HEK293 (cell line): ENCODE measurements around the gene STK16.

Experiments used
- CTCF ChIA-PET: fragments of 350-600 bp; formaldehyde crosslinking; extraction: SDS; loops from one replicate; lab custom pipeline; 2021; ENCODE audit warnings: antibody characterized with exemption; lab: Yijun Ruan, JAX
- POLR2A ChIA-PET: fragments of 300-600 bp; formaldehyde crosslinking; extraction: SDS; loops from one replicate; lab custom pipeline; 2020; ENCODE audit warnings: antibody characterized with exemption, inconsistent platforms; lab: Yijun Ruan, JAX
- H3K27ac ChIP-seq: fragments of 200-500 bp; sonication (Bioruptor generic); 2 replicates; pipeline ENCODE4 v1.5.1; 2014; ENCODE audit warnings: low read depth, low read length, control low read depth, inconsistent platforms; ENCODE audit errors: extremely low read depth
- H3K36me3 ChIP-seq, 2 experiments: fragments of 200-500 bp in 1 of 2; sonication (Bioruptor generic) in 1 of 2; 1 replicate in 1 of 2; 2 replicates in 1 of 2; pipeline ENCODE4 v1.5.1; 2014 to 2017; ENCODE audit warnings: inconsistent platforms in 2 of 2, low read length in 2 of 2; ENCODE audit not compliant: control insufficient read depth in 2 of 2, insufficient read depth in 1 of 2
- H3K4me1 ChIP-seq: fragments of 200-500 bp; sonication (Bioruptor generic); 2 replicates; pipeline ENCODE4 v1.5.1; 2014; ENCODE audit warnings: mild to moderate bottlenecking, low read length, inconsistent platforms; ENCODE audit not compliant: control insufficient read depth, insufficient read depth
- H3K4me3 ChIP-seq: 2 replicates; pipeline ENCODE4 v1.5.1; 2011; ENCODE audit warnings: low read depth, mild to moderate bottlenecking, control low read depth, low read length, moderate library complexity
- H3K9me3 ChIP-seq: fragments of 200-500 bp; sonication (Bioruptor generic); 2 replicates; pipeline ENCODE4 v1.5.1; 2014; ENCODE audit warnings: low read depth, low read length, inconsistent platforms; ENCODE audit not compliant: control insufficient read depth, insufficient read depth
- GLIS2 ChIP-seq: fragments of 450-650 bp; formaldehyde crosslinking; IDR thresholded peaks from 2 replicates; pipeline ENCODE4 v1.5.1; 2016; ENCODE audit warnings: missing biosample characterization, missing genetic modification characterization
- IKZF3 ChIP-seq: fragments of 450-650 bp; IDR thresholded peaks from 2 replicates; pipeline ENCODE4 v1.5.0; 2018; ENCODE audit warnings: missing biosample characterization, mild to moderate bottlenecking, missing genetic modification characterization, moderate library complexity
- KLF8 ChIP-seq: fragments of 450-650 bp; formaldehyde crosslinking; IDR thresholded peaks from 2 replicates; pipeline ENCODE4 v1.5.1; 2016; ENCODE audit warnings: missing biosample characterization, missing genetic modification characterization
- MZF1 ChIP-seq: fragments of 450-650 bp; formaldehyde crosslinking; IDR thresholded peaks from 2 replicates; pipeline ENCODE4 v1.5.1; 2017; ENCODE audit warnings: missing biosample characterization, missing genetic modification characterization, borderline replicate concordance
- SCRT2 ChIP-seq: fragments of 450-650 bp; formaldehyde crosslinking; IDR thresholded peaks from 2 replicates; pipeline ENCODE4 v1.5.1; 2016; ENCODE audit warnings: missing biosample characterization, missing genetic modification characterization
- ZBTB21 ChIP-seq: fragments of 450-650 bp; formaldehyde crosslinking; IDR thresholded peaks from 2 replicates; pipeline ENCODE4 v1.5.1; 2017; ENCODE audit warnings: missing biosample characterization, missing genetic modification characterization
- ZFP41 ChIP-seq: fragments of 450-650 bp; formaldehyde crosslinking; IDR thresholded peaks from 2 replicates; pipeline ENCODE4 v1.5.1; 2016; ENCODE audit warnings: missing biosample characterization, missing genetic modification characterization, borderline replicate concordance
- ZNF10 ChIP-seq: fragments of 450-650 bp; formaldehyde crosslinking; IDR thresholded peaks from 2 replicates; pipeline ENCODE4 v1.5.1; 2017; ENCODE audit warnings: missing biosample characterization, missing genetic modification characterization
- ZNF132 ChIP-seq: fragments of 450-650 bp; formaldehyde crosslinking; IDR thresholded peaks from 2 replicates; pipeline ENCODE4 v1.5.1; 2017; ENCODE audit warnings: missing biosample characterization, missing genetic modification characterization, borderline replicate concordance
- ZNF23 ChIP-seq: fragments of 450-650 bp; formaldehyde crosslinking; IDR thresholded peaks from 2 replicates; pipeline ENCODE4 v1.5.1; 2016; ENCODE audit warnings: missing biosample characterization, missing genetic modification characterization, borderline replicate concordance
- ZNF239 ChIP-seq: fragments of 450-650 bp; formaldehyde crosslinking; IDR thresholded peaks from 2 replicates; pipeline ENCODE4 v1.5.1; 2016; ENCODE audit warnings: missing biosample characterization, missing genetic modification characterization
- ZNF266 ChIP-seq: fragments of 450-650 bp; formaldehyde crosslinking; IDR thresholded peaks from 2 replicates; pipeline ENCODE4 v1.5.1; 2016; ENCODE audit warnings: missing biosample characterization, missing genetic modification characterization, low read depth
- ZNF311 ChIP-seq: fragments of 450-650 bp; formaldehyde crosslinking; IDR thresholded peaks from 2 replicates; pipeline ENCODE4 v1.5.1; 2017; ENCODE audit warnings: missing biosample characterization, missing genetic modification characterization, borderline replicate concordance
- ZNF366 ChIP-seq: fragments of 450-650 bp; formaldehyde crosslinking; conservative IDR thresholded peaks from 2 replicates; pipeline ENCODE4 v1.5.1; 2016; ENCODE audit warnings: missing biosample characterization, missing genetic modification characterization
- ZNF37A ChIP-seq: fragments of 450-650 bp; IDR thresholded peaks from 2 replicates; pipeline ENCODE4 v1.5.1; 2018; ENCODE audit warnings: missing biosample characterization, missing genetic modification characterization
- ZNF416 ChIP-seq: fragments of 450-650 bp; formaldehyde crosslinking; IDR thresholded peaks from 2 replicates; pipeline ENCODE4 v1.5.1; 2016; ENCODE audit warnings: missing biosample characterization, missing genetic modification characterization
- ZNF433 ChIP-seq: fragments of 450-650 bp; formaldehyde crosslinking; IDR thresholded peaks from 2 replicates; pipeline ENCODE4 v1.5.1; 2016; ENCODE audit warnings: missing biosample characterization, missing genetic modification characterization, low read depth
- ZNF48 ChIP-seq: fragments of 450-650 bp; formaldehyde crosslinking; IDR thresholded peaks from 2 replicates; pipeline ENCODE4 v1.5.1; 2016; ENCODE audit warnings: missing biosample characterization, missing genetic modification characterization
- ZNF521 ChIP-seq: fragments of 450-650 bp; formaldehyde crosslinking; IDR thresholded peaks from 2 replicates; pipeline ENCODE4 v1.5.1; 2017; ENCODE audit warnings: missing biosample characterization, mild to moderate bottlenecking, missing genetic modification characterization
- ZNF530 ChIP-seq: fragments of 450-650 bp; formaldehyde crosslinking; IDR thresholded peaks from 2 replicates; pipeline ENCODE4 v1.5.1; 2016; ENCODE audit warnings: low read depth, missing biosample characterization, missing genetic modification characterization
- ZNF670 ChIP-seq: fragments of 450-650 bp; formaldehyde crosslinking; IDR thresholded peaks from 2 replicates; pipeline ENCODE4 v1.5.1; 2016; ENCODE audit warnings: missing biosample characterization, missing genetic modification characterization, low read depth
- ZNF747 ChIP-seq: fragments of 450-650 bp; formaldehyde crosslinking; IDR thresholded peaks from 2 replicates; pipeline ENCODE4 v1.5.1; 2016; ENCODE audit warnings: missing biosample characterization, missing genetic modification characterization
- ZNF843 ChIP-seq: fragments of 450-650 bp; formaldehyde crosslinking; IDR thresholded peaks from 2 replicates; pipeline ENCODE4 v1.5.1; 2016; ENCODE audit warnings: missing biosample characterization, missing genetic modification characterization
- TF ChIP-seq, protein P1 (sequence below): fragments of 450-650 bp; formaldehyde crosslinking; IDR thresholded peaks from 2 replicates; pipeline ENCODE4 v1.5.1; 2016; ENCODE audit warnings: missing biosample characterization, missing genetic modification characterization
- TF ChIP-seq, protein P2 (sequence below): fragments of 450-650 bp; formaldehyde crosslinking; IDR thresholded peaks from 2 replicates; pipeline ENCODE4 v1.5.0; 2017; ENCODE audit warnings: missing biosample characterization, missing genetic modification characterization, borderline replicate concordance
- TF ChIP-seq, protein P3 (sequence below): fragments of 450-650 bp; formaldehyde crosslinking; IDR thresholded peaks from 2 replicates; pipeline ENCODE4 v1.5.1; 2016; ENCODE audit warnings: missing biosample characterization, missing genetic modification characterization
- TF ChIP-seq, protein P4 (sequence below): fragments of 450-650 bp; formaldehyde crosslinking; IDR thresholded peaks from 2 replicates; pipeline ENCODE4 v1.5.1; 2017; ENCODE audit warnings: missing biosample characterization, missing genetic modification characterization

Gene STK16

DNA sequence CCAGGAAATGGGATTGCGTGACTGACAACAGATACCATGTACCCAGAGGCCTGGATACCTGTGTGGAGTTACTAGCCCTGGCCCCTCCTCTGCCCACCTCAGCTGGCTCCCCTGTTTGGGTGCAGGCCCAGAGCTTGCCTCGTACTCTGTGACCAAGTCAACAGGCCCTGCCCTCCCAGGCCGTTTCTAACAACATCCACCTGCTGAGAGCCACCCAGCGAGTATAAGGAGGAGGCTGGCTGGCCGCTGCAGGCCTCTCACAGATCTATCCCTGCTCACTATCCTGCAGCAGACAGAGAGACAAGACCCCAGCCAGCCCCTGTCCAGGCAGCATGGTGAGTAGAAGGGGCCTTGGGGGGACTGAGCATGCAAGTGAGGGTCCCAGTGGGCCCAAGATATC is 21.0 kb downstream of the STK16 start (continued):
- TF ChIP-seq, protein P1, sequence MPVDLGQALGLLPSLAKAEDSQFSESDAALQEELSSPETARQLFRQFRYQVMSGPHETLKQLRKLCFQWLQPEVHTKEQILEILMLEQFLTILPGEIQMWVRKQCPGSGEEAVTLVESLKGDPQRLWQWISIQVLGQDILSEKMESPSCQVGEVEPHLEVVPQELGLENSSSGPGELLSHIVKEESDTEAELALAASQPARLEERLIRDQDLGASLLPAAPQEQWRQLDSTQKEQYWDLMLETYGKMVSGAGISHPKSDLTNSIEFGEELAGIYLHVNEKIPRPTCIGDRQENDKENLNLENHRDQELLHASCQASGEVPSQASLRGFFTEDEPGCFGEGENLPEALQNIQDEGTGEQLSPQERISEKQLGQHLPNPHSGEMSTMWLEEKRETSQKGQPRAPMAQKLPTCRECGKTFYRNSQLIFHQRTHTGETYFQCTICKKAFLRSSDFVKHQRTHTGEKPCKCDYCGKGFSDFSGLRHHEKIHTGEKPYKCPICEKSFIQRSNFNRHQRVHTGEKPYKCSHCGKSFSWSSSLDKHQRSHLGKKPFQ (tag by site-specific recombination): no peak
- TF ChIP-seq ZNF670 (tag by site-specific recombination): no peak
- no peak for TF ChIP-seq SCRT2

DNA sequence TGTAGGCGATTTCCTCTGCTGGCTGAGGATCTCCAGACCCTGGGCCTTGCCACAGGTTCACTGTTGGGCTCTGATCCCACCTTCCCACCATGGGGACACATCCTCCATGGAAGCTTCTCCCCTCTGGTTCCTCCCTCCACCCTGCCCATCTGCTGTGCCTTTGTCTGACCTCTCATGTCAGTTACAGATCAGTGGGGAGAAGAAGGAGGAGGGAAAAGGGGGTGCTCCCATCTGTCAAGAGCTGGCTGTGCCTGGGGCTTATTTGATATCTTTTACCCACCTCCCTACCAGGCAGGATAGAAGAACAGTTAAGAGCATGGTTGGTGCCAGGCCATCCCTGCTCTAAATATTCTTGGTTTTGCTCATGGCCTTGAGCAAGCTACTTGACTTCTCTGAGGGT is 21.6 kb downstream of the STK16 start:
- CTCF ChIA-PET: interaction anchor here (0.6 to 4.9 kb wide), 4 partner anchors 9 to 287 kb away, joined by 3 to 34 read pairs (median 4); no protein-coding TSS in a partner anchor
- POLR2A ChIA-PET: no interaction called here
- Histone ChIP-seq H3K27ac (no peak overlapping the region), H3K36me3 (no peaks in the 10 kb centered on the region), H3K4me3 (no peak overlapping the region), H3K4me1 (no peaks in the 10 kb centered on the region), H3K9me3 (no peaks in the 10 kb centered on the region)
- TF ChIP-seq ZNF132 (tag by site-specific recombination) (no peak), GLIS2 (no peak), ZNF433 (tag by site-specific recombination) (no peak), ZNF670 (tag by site-specific recombination) (no peak), ZNF48 (tag by site-specific recombination) (no peak), MZF1 (tag by site-specific recombination) (no peak), IKZF3 (tag by site-specific recombination) (no peak), ZNF843 (tag by site-specific recombination) (no peak), ZNF530 (tag by site-specific recombination) (no peak), ZBTB21 (tag by site-specific recombination) (no peak), ZNF37A (tag by site-specific recombination) (no peak), ZNF23 (tag by site-specific recombination) (no peak), KLF8 (tag by site-specific recombination) (no peak), ZNF10 (tag by site-specific recombination) (no peak), ZNF416 (tag by site-specific recombination) (no peak), ZNF366 (tag by site-specific recombination) (no peak), ZNF311 (tag by site-specific recombination) (no peak), ZNF521 (no peak)
- TF ChIP-seq, protein P2, sequence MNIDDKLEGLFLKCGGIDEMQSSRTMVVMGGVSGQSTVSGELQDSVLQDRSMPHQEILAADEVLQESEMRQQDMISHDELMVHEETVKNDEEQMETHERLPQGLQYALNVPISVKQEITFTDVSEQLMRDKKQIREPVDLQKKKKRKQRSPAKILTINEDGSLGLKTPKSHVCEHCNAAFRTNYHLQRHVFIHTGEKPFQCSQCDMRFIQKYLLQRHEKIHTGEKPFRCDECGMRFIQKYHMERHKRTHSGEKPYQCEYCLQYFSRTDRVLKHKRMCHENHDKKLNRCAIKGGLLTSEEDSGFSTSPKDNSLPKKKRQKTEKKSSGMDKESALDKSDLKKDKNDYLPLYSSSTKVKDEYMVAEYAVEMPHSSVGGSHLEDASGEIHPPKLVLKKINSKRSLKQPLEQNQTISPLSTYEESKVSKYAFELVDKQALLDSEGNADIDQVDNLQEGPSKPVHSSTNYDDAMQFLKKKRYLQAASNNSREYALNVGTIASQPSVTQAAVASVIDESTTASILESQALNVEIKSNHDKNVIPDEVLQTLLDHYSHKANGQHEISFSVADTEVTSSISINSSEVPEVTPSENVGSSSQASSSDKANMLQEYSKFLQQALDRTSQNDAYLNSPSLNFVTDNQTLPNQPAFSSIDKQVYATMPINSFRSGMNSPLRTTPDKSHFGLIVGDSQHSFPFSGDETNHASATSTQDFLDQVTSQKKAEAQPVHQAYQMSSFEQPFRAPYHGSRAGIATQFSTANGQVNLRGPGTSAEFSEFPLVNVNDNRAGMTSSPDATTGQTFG (tag by site-specific recombination): no peak

DNA sequence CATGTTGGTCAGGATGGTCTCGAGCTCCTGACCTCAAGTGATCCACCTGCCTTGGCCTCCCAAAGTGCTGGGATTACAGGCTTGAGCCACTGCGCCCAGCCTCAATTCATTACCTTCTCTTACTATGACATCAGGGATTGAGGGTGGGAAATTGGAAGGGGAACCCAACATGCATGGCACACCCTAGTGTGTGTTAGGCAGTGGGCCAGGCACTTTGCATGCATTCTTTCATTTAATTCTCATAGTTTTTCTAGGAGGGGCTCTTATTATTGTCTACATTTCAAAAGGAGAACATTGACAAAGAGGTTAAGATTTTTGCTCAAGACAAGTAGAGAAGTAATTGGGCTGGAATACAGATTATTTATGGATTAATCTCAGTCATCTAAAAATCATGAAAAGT is 23.0 kb downstream of the STK16 start:
- Histone ChIP-seq H3K9me3 (no peaks in the 10 kb centered on the region), H3K4me1 (no peaks in the 10 kb centered on the region), H3K36me3 (no peaks in the 10 kb centered on the region), H3K4me3 (no peak overlapping the region), H3K27ac (no peak overlapping the region)
- ChIA-PET POLR2A (no interaction called here), CTCF (interaction anchor here (4.9 kb wide), 1 partner anchor 8 kb away, joined by 34 read pairs; no protein-coding TSS in a partner anchor)
- TF ChIP-seq ZNF239: no peak
- no peak for TF ChIP-seq ZNF747
- TF ChIP-seq, protein P3, sequence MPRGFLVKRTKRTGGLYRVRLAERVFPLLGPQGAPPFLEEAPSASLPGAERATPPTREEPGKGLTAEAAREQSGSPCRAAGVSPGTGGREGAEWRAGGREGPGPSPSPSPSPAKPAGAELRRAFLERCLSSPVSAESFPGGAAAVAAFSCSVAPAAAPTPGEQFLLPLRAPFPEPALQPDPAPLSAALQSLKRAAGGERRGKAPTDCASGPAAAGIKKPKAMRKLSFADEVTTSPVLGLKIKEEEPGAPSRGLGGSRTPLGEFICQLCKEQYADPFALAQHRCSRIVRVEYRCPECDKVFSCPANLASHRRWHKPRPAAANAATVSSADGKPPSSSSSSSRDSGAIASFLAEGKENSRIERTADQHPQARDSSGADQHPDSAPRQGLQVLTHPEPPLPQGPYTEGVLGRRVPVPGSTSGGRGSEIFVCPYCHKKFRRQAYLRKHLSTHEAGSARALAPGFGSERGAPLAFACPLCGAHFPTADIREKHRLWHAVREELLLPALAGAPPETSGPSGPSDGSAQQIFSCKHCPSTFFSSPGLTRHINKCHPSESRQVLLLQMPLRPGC (tag by site-specific recombination): no peak
- TF ChIP-seq ZFP41: no peak
- TF ChIP-seq, protein P4, sequence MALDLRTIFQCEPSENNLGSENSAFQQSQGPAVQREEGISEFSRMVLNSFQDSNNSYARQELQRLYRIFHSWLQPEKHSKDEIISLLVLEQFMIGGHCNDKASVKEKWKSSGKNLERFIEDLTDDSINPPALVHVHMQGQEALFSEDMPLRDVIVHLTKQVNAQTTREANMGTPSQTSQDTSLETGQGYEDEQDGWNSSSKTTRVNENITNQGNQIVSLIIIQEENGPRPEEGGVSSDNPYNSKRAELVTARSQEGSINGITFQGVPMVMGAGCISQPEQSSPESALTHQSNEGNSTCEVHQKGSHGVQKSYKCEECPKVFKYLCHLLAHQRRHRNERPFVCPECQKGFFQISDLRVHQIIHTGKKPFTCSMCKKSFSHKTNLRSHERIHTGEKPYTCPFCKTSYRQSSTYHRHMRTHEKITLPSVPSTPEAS (tag by site-specific recombination): no peak
- TF ChIP-seq ZNF266 (tag by site-specific recombination): no peak
